ENCODE measurements around the gene BMP8A.

GRCh38 chr1:39570477-39571177 lies 79.2 kb downstream of the BMP8A start:
- no peak for TF ChIP-seq REST (IDR thresholded peaks at IDR 0.05; ENCODE audit: insufficient read depth in 1 of 2, low read depth in 2 of 2, low read length in 2 of 2)
- no peak for TF ChIP-seq POLR2AphosphoS5 (IDR thresholded peaks at IDR 0.05; ENCODE audit: low read depth, low read length)
- TF ChIP-seq TAF1 (IDR thresholded peaks at IDR 0.05; ENCODE audit: borderline replicate concordance, insufficient read depth, low read length): no peak
